DMS114 treated with DMSO at 0.1 percent for 48 hours (cell line): ENCODE results near the gene RPLP2.

Experiments used
- DNase-seq: peaks from one replicate; lab custom pipeline; 2025; ENCODE audit not compliant: unreplicated experiment; lab: John Stamatoyannopoulos, UW

RPLP2 gene

GRCh38 chr11:809287-810039 lies at the start of gene RPLP2:
Gene RPLP2 (plus strand): TSS chr11:809967. CDS start chr11:810235, 268 bp downstream.
- peak; percentile 86 for DNase-seq

- no peak for DNase-seq
Measured at GRCh38 chr11:760236-760635, 49.5 kb upstream of the RPLP2 start.

- DNase-seq, result no peak
Measured at GRCh38 chr11:761526-762108, 48.1 kb upstream of the RPLP2 start.

GRCh38 chr11:762421-763072 lies 47.2 kb upstream of the RPLP2 start:
- peak; percentile 20 for DNase-seq

GRCh38 chr11:763073-763463 lies 46.7 kb upstream of the RPLP2 start:
- DNase-seq, result no peak

- no peak for DNase-seq
Measured at GRCh38 chr11:763549-764321, 46.0 kb upstream of the RPLP2 start.

GRCh38 chr11:764322-765024 lies 45.3 kb upstream of the RPLP2 start:
- DNase-seq, result no peak

- DNase-seq, result no peak
Measured at GRCh38 chr11:765025-765801, 44.6 kb upstream of the RPLP2 start.

- DNase-seq, result no peak
Measured at GRCh38 chr11:765802-766091, 44.0 kb upstream of the RPLP2 start.

- DNase-seq, result no peak
Measured at GRCh38 chr11:766106-766935, 43.4 kb upstream of the RPLP2 start.

GRCh38 chr11:766936-767210 lies 42.9 kb upstream of the RPLP2 start:
- no peak for DNase-seq

- no peak for DNase-seq
Measured at GRCh38 chr11:767238-767637, 42.5 kb upstream of the RPLP2 start.

GRCh38 chr11:769887-770641 lies 39.7 kb upstream of the RPLP2 start:
- DNase-seq, result no peak

- no peak for DNase-seq
Measured at GRCh38 chr11:770642-771616, 38.8 kb upstream of the RPLP2 start.

GRCh38 chr11:771617-772204 lies 38.1 kb upstream of the RPLP2 start:
- no peak for DNase-seq

GRCh38 chr11:772429-773390 lies 37.1 kb upstream of the RPLP2 start:
- no peak for DNase-seq
